Vagina (tissue), 2 donors: ENCODE measurements around the gene EML1. TPM values are rescaled to one million over a fixed set of nuclear protein-coding genes. Genes with fewer than 3 reads are reported as not detected.
A peak's percentile ranks its signal among the peaks of the same experiment; 100 is the strongest.

Source experiments
- DNase-seq, 2 donors: peaks; one replicate each; pipeline ENCODE4 v3.0.0-alpha.2; 2017; ENCODE audit errors: extremely low spot score in 2 of 2
- H3K27ac ChIP-seq: fragments of 200-600 bp; sonication (generic); one replicate; pipeline ENCODE4 v1.5.1; 2019
- H3K27me3 ChIP-seq: fragments of 200-600 bp; sonication (generic); one replicate; pipeline ENCODE4 v1.5.1; 2019
- H3K36me3 ChIP-seq, 2 donors: fragments of 200-600 bp; sonication (generic); one replicate each; pipeline ENCODE4 v1.5.1; 2017 to 2019
- H3K4me1 ChIP-seq: fragments of 200-600 bp; sonication (generic); one replicate; pipeline ENCODE4 v1.5.1; 2019
- H3K4me3 ChIP-seq, 2 donors: fragments of 200-600 bp; sonication (generic); 1 replicate in 1 of 2; 2 replicates in 1 of 2; pipeline ENCODE4 v1.5.1; 2016 to 2019
- H3K9me3 ChIP-seq: fragments of 200-600 bp; sonication (generic); one replicate; pipeline ENCODE4 v1.5.1; 2019
- CTCF ChIP-seq, 3 experiments: fragments of 450-650 bp in 2 of 3; fragments of 200-600 bp in 1 of 3; sonication (generic) in 1 of 3; IDR thresholded peaks; one replicate each; pipeline ENCODE4 v1.5.1; 2017 to 2019; ENCODE audit warnings: antibody characterized with exemption in 3 of 3, mild to moderate bottlenecking in 2 of 3, moderate library complexity in 2 of 3
- POLR2A ChIP-seq, 2 donors: fragments of 450-650 bp; IDR thresholded peaks; one replicate each; pipeline ENCODE4 v1.6.1; 2017; ENCODE audit warnings: antibody characterized with exemption in 2 of 2, mild to moderate bottlenecking in 2 of 2, moderate library complexity in 2 of 2
- POLR2AphosphoS5 ChIP-seq, 2 donors: sonication (generic); formaldehyde crosslinking; IDR thresholded peaks; one replicate each; pipeline ENCODE4 v1.9.0; 2017; ENCODE audit warnings: antibody characterized with exemption in 2 of 2, mild to moderate bottlenecking in 2 of 2, low read depth in 1 of 2; ENCODE audit not compliant: insufficient read depth in 1 of 2
- intact Hi-C: fragments of 100-400 bp; cut with DNase I; formaldehyde crosslinking; loops from one replicate; pipeline ENCODE4 v1.15.1; 2023
- total RNA-seq: library from RNA; depleted of rRNA; stranded (reverse); fragments of >200 nt; gene quantifications from one replicate; pipeline ENCODE4 v1.2.3, GENCODE V29; 2016

Gene EML1
- total RNA-seq, 1 donor from 2014 or later = 32.7 TPM

DNA sequence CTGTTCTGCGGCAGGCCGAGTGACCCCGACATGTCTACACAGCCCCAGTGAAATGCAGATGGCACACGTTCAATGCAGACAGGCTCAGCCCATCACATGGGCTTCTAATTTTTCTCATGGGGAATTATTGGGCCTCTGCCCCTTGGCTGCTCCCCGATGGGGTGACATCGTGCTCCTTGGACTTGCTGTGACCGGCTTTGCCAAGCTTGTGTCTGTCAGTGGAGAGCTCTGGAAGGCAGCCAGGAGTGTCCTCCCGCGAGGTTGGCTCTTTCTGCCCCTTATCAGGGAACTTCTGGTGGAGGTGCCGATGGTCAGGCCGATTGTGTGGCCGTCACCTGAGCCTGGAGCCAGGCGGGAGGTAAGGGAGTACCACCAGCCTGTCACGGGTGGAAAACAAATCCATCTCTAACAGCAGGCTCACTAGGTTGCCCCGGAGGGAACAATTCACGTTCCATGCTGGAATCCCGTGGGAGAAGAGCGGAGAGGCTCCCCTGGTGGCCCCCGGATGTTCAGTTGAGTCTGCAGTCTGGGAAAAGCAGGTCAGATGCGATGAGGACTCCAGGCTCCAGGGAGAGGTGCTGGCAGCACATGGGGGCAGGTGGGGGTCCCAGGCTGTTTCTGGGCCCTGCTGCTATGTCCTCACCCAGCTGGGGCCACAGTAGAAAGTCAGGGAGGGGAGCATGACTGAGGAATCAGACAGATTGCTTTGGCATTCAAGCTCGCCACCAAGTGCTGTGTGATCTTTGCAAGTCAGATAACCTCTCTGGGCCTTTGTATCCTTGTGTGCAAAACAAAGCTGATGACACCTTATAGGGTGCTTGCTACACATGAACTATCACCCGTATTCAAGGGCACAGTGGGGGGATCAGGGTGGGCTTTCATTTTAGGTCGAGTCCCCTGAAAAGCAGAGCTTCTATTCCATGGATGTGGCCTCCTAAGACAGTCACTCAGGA lies 43.2 kb upstream of the EML1 start:
- intact Hi-C loops = loop anchor here (5.0 kb wide), 1 partner anchor 42 kb away; the partner anchor contains the start of gene EML1
- Histone ChIP-seq H3K4me1 (peaks cover 78% of the 10 kb centered on the region), H3K27me3 (no peaks in the 10 kb centered on the region), H3K4me3 (no peak overlapping the region), H3K9me3 (no peaks in the 10 kb centered on the region), H3K36me3 (no peaks in the 10 kb centered on the region), H3K27ac (peak overlapping the region; percentile 89)
- no peak for DNase-seq
- no peak for TF ChIP-seq CTCF (IDR thresholded peaks at IDR 0.05)
- peak in 1 of 2 donors; percentile 34 for TF ChIP-seq POLR2AphosphoS5 (IDR thresholded peaks at IDR 0.05; ENCODE audit: insufficient read depth in 1 of 2, low read depth in 1 of 2)
- TF ChIP-seq POLR2A (IDR thresholded peaks at IDR 0.05) = no peak

- H3K4me1 ChIP-seq = peaks cover 78% of the 10 kb centered on the region
Measured at GRCh38 chr14:99750746-99751450, 42.3 kb upstream of the EML1 start.

DNA sequence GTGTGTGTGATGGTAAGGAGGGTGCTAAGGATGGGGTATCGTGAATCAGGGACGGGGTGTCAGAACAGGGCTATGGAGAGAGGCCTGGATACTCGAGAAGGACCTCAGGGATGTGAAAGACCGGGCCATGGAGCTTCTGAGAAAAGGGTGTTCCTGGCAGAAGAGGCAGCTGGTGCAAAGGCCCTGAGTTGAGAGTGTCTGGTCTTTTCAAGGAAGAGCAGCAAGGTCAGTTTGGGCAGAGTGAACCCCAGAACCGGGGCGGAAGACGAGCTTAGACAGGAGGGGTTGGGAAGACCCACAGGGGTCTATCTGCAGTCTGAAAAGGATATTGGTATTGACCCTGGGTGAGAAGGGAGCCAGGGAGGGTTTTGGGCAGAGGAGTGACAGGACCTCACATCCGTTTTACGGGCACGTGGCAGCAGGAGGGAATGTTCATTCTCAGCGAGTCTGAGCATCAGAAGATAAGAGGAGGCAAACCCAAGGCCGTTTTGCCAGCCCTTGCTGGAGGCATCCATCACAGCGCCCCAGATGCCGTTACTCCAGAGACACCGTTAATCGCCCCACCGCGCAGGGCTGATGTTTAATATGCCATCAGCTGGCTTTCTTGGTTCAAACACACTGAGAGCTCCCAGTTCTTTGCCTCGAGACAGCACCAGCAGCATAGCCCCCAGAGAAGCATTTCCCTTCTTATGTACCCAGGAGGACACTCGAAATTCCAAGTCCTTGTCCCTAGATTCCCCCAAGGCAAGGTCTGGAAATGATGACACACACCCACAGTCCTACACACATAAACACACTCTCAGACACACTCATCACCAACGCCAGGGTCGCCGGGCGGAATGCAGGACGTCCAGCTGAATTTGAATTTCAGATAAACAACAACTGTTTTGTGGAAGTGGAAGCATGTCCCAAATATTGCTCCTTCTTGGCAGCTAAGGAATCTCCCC lies 41.4 kb upstream of the EML1 start:
- TF ChIP-seq POLR2A (IDR thresholded peaks at IDR 0.05) (no peak), CTCF (IDR thresholded peaks at IDR 0.05) (no peak), POLR2AphosphoS5 (IDR thresholded peaks at IDR 0.05; ENCODE audit: insufficient read depth in 1 of 2, low read depth in 1 of 2) (no peak)
- Histone ChIP-seq H3K4me3 (no peak overlapping the region), H3K36me3 (no peaks in the 10 kb centered on the region), H3K4me1 (peaks cover 78% of the 10 kb centered on the region), H3K27ac (peak overlapping the region; percentile 89), H3K9me3 (no peaks in the 10 kb centered on the region), H3K27me3 (no peaks in the 10 kb centered on the region)
- DNase-seq = no peak
- intact Hi-C loops = no loop called here

More at GRCh38 chr14:99750746-99751450, 42.3 kb upstream of the EML1 start:
- Histone ChIP-seq H3K9me3 (no peaks in the 10 kb centered on the region), H3K27me3 (no peaks in the 10 kb centered on the region), H3K27ac (peak overlapping the region; percentile 89), H3K36me3 (no peaks in the 10 kb centered on the region), H3K4me3 (no peak overlapping the region)
- intact Hi-C loops = no loop called here
- DNase-seq = no peak
- no peak for TF ChIP-seq POLR2A (IDR thresholded peaks at IDR 0.05)

DNA sequence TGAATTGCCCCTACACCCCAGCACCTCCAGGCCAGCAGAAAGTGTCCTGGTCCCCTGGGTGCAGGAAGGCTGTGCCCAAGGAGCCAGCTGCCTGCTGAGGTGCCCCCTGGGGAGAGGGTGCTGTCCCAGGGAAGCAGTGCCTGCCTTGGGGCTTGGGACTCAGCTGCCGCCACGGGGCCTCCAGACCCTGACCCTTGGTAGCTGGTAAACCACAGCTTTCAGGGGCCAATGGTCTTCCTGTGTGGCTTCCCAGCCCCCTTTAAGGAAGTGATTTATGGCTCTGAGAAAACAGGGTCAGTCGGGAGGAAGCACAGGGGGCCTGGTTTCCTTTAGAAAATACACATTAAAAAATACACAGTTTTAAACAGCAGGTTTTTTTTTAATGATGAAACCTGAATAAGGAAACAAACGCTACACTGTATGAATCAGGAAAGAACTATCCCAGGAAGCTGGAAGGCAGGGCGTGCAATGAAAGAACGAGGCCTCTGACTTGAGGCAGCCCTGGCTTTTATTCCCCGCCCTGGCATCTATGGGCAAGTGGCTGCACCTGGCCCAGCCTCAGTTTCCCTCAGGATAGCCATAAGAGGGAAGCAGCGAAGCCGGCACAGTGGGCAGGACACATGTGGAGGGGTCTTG lies 40.6 kb upstream of the EML1 start:
- peaks cover 79% of the 10 kb centered on the region for H3K4me1 ChIP-seq
- no peaks in the 10 kb centered on the region for H3K9me3 ChIP-seq
- intact Hi-C loops = no loop called here
- no peaks in the 10 kb centered on the region for H3K27me3 ChIP-seq
- H3K36me3 ChIP-seq = no peaks in the 10 kb centered on the region
- DNase-seq = no peak
- H3K4me3 ChIP-seq = no peak overlapping the region
- TF ChIP-seq CTCF (IDR thresholded peaks at IDR 0.05) (no peak), POLR2AphosphoS5 (IDR thresholded peaks at IDR 0.05; ENCODE audit: insufficient read depth in 1 of 2, low read depth in 1 of 2) (peak in 1 of 2 donors; percentile 43)
- peak overlapping the region; percentile 89 for H3K27ac ChIP-seq
